T-helper 9 cell (primary cell): ENCODE results near the gene SLC25A52.
"Not testable (repeated sequence)": the region's sequence is repeated elsewhere in the genome, so short reads cannot be mapped to it uniquely, and the experiment has no call there.

Source experiments
- DNase-seq: peaks from one replicate; pipeline ENCODE4 v3.0.0-alpha.2; 2020

Gene SLC25A52

GRCh38 chr18:31739651-31740050, 21.0 kb downstream of the SLC25A52 start:
- no peak for DNase-seq

- DNase-seq: no peak
Measured at GRCh38 chr18:31738460-31739407, 21.9 kb downstream of the SLC25A52 start.

GRCh38 chr18:31736630-31737029, 24.1 kb downstream of the SLC25A52 start:
- no peak for DNase-seq

- DNase-seq: no peak
Measured at GRCh38 chr18:31731628-31732027, 29.1 kb downstream of the SLC25A52 start.

- DNase-seq: not testable (repeated sequence)
Measured at GRCh38 chr18:31729196-31729595, 31.5 kb downstream of the SLC25A52 start.

GRCh38 chr18:31723990-31724711, 36.5 kb downstream of the SLC25A52 start:
- no peak for DNase-seq

GRCh38 chr18:31723639-31723989, 37.1 kb downstream of the SLC25A52 start:
- no peak for DNase-seq

GRCh38 chr18:31722369-31722957, 38.2 kb downstream of the SLC25A52 start:
- peak; percentile 53 for DNase-seq

GRCh38 chr18:31721601-31722000, 39.1 kb downstream of the SLC25A52 start:
- DNase-seq: no peak

GRCh38 chr18:31720867-31721266, 39.8 kb downstream of the SLC25A52 start:
- no peak for DNase-seq

- DNase-seq: no peak
Measured at GRCh38 chr18:31719363-31720006, 41.2 kb downstream of the SLC25A52 start.

- no peak for DNase-seq
Measured at GRCh38 chr18:31718386-31718785, 42.3 kb downstream of the SLC25A52 start.

- DNase-seq: no peak
Measured at GRCh38 chr18:31716362-31716761, 44.3 kb downstream of the SLC25A52 start.

- DNase-seq: no peak
Measured at GRCh38 chr18:31711365-31712172, 49.1 kb downstream of the SLC25A52 start.

GRCh38 chr18:31710826-31711225, 49.9 kb downstream of the SLC25A52 start:
- no peak for DNase-seq
